Large intestine (tissue), 3 donors: ENCODE data around the gene RFC2. TPM values are rescaled to one million over a fixed set of nuclear protein-coding genes. Genes with fewer than 3 reads are reported as not detected.
"Not testable (repeated sequence)": the region's sequence is repeated elsewhere in the genome, so short reads cannot be mapped to it uniquely, and the experiment has no call there.

ENCODE experiments used
- DNase-seq, 2 donors: peaks; one replicate each; pipeline versions ENCODE4 v3.0.0 to v3.0.0-alpha.2; 2013
- H3K27ac ChIP-seq: one replicate; pipeline ENCODE4 v1.5.1; 2013; ENCODE audit warnings: low read length
- H3K27me3 ChIP-seq: 2 replicates; pipeline ENCODE4 v1.6.1; 2013; ENCODE audit warnings: low read length; ENCODE audit not compliant: control insufficient read depth, insufficient read depth
- H3K36me3 ChIP-seq: 2 replicates; pipeline ENCODE4 v1.6.1; 2013; ENCODE audit warnings: low read length; ENCODE audit not compliant: control insufficient read depth, insufficient read depth
- H3K4me1 ChIP-seq: one replicate; pipeline ENCODE4 v1.6.1; 2013; ENCODE audit warnings: low read length; ENCODE audit not compliant: control insufficient read depth, insufficient read depth
- H3K4me3 ChIP-seq: one replicate; pipeline ENCODE4 v1.5.1; 2013; ENCODE audit warnings: low read length
- H3K9me3 ChIP-seq: one replicate; pipeline ENCODE4 v1.6.1; 2013; ENCODE audit warnings: mild to moderate bottlenecking, low read depth, low read length, moderate library complexity; ENCODE audit not compliant: control insufficient read depth
- WGBS: methylation state at CpG from one replicate; pipeline ENCODE4 v1.1.5; 2013; ENCODE audit warnings: low lambda C conversion rate; ENCODE audit not compliant: insufficient coverage; 5-methylcytosine and 5-hydroxymethylcytosine counted together
- polyA plus RNA-seq: library from polyadenylated mRNA; unstranded; fragments of 120-200 nt; gene quantifications from one replicate; pipeline ENCODE4 v1.2.1, GENCODE V29; 2013

The RFC2 gene
- polyA plus RNA-seq, 1 donor: 19.5 TPM

DNA sequence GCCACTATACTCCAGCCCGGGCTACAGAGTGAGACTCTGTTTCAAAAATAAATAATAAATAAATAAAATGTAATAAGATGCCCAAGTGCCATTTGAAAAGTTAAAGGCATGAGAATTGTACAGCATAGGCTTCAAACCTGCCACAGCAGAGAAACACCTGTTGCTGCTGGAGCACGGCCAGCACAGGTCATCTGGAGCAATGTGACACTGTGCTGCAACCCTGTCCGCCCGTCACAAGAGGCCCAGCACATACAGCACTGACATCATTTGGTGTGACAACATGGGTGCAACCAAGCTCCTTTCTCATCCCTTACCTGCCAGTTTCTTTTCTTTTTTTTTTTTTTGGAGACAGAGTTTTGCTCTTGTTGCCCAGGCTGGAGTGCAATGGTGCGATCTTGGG is 1.3 kb downstream of the RFC2 start:
- WGBS: no CpG with 5 or more reads among the region's 5 CpGs

DNA sequence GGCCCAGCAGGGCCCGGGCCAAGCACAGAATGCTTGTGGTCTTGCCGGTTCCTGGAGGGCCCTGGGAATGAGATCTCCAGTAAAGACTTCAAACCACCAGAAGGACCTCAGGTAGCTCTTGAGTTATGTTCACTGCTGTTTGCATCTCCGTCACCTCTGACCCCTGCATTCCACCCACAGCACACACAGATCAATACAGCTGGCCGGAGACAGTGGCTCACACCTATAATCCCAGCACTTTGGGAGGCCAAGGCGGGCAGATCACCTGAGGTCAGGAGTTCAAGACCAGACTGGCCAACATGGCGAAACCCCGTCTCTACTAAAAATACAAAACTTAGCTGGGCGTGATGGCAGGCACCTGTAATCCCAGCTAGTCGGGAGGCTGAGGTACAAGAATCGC is 5.1 kb downstream of the RFC2 start:
- WGBS: no CpG with 5 or more reads among the region's 10 CpGs
- DNase-seq: not testable (repeated sequence)
- H3K36me3 ChIP-seq: peaks cover 38% of the 10 kb centered on the region

More for the DNA sequence above, 1.3 kb downstream of the RFC2 start:
- Histone ChIP-seq H3K9me3 (no peaks in the 10 kb centered on the region), H3K27me3 (no peaks in the 10 kb centered on the region), H3K4me1 (peaks cover 6% of the 10 kb centered on the region), H3K27ac (peak overlapping the region; percentile 9), H3K36me3 (peaks cover 29% of the 10 kb centered on the region), H3K4me3 (no peak overlapping the region)
- DNase-seq: peak; percentile 16 to 54

DNA sequence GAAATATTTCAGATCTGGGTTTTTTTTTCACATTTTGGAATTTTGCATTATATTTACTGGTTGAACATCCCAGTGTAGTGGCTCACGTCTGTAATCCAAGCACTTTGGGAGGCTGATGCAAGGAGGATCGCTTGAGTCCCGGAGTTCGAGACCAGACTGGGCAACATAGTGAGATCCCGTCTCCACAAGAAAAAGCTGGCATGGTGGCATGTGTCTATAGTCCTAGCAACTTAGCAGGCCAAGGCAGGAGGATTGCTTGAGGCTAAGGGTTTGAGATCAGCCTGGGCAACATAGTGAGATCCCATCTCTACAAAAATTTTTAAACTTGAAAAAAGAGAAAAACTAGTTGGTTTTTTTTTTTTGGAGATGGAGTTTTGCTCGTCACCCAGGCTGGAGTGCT is 6.0 kb downstream of the RFC2 start:
- Histone ChIP-seq H3K27me3 (no peaks in the 10 kb centered on the region), H3K27ac (no peak overlapping the region), H3K4me3 (no peak overlapping the region), H3K4me1 (peaks cover 1% of the 10 kb centered on the region), H3K9me3 (no peaks in the 10 kb centered on the region), H3K36me3 (peaks cover 42% of the 10 kb centered on the region)
- DNase-seq: no peak
- no CpG with 5 or more reads among the region's 6 CpGs for WGBS

More for the DNA sequence above, 5.1 kb downstream of the RFC2 start:
- not testable (repeated sequence) for H3K27ac ChIP-seq, H3K4me3 ChIP-seq, H3K27me3 ChIP-seq, H3K4me1 ChIP-seq, H3K9me3 ChIP-seq

DNA sequence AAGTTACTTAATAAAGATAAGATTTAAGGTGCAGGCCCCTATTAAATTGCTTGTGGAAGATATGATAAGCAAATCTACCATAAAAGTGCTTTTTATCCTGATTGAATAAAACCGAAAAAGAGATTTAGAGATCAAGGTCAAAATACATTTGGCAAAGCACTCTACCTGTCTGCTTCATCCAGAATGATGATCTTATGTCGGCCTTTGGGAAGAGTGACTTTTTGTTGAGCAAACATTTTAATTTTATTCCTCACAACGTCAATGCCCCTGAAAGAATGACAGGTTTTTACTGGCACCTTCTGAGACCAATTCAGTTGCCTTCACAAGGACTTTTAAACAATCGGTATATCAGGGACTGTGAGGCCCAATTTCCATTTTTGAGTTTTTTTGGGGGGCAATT is 7.7 kb downstream of the RFC2 start:
- no peaks in the 10 kb centered on the region for H3K27me3 ChIP-seq
- no peak overlapping the region for H3K4me3 ChIP-seq
- peak in 1 of 2 donors; percentile 25 for DNase-seq
- no peaks in the 10 kb centered on the region for H3K9me3 ChIP-seq
- peaks cover 54% of the 10 kb centered on the region for H3K36me3 ChIP-seq
- 0% methylated on average over 1 of the region's 4 CpGs for WGBS
- no peak overlapping the region for H3K27ac ChIP-seq
- no peaks in the 10 kb centered on the region for H3K4me1 ChIP-seq

DNA sequence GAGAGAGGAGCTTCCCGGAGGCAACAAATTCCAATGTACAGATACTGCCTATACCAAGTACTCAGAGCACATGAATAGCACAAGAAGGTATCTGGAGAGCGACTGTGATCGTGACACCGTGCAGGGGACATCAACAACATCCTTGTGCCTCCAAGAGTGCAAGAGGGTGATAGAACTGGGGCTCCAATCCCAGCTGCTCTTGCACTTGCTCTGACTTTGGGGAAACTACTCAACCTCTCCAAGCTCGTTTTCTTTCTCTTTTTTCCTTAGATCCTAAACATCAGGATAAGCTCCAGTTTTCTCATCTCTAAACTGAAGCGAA is 12.1 kb downstream of the RFC2 start:
- H3K4me1 ChIP-seq: no peaks in the 10 kb centered on the region
- H3K27ac ChIP-seq: no peak overlapping the region
- no peaks in the 10 kb centered on the region for H3K27me3 ChIP-seq
- no peak overlapping the region for H3K4me3 ChIP-seq
- H3K36me3 ChIP-seq: peaks cover 50% of the 10 kb centered on the region
- no CpG with 5 or more reads among the region's 6 CpGs for WGBS
- no peak for DNase-seq
- no peaks in the 10 kb centered on the region for H3K9me3 ChIP-seq

DNA sequence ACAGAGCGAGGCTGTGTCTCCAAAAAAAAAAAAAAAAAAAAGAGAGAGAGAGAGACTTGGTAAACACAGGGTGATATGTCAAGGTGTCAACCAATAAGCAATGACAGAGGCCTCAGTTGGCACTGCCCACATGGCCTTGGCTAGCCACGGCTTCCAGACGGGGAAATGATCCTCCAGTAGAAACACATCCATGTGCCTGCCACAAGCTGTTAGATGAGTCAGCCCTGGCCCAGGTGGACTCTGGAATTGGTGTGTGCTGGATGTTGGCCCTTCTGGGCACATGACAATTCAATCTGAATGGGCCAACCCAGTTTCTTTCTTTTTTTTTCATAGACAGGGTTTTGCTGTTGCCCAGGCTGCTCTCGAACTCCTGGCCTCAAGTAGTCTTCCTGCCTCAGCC is 13.7 kb downstream of the RFC2 start:
- 100% methylated on average over 1 of the region's 4 CpGs for WGBS
- Histone ChIP-seq H3K27ac (peak overlapping the region; percentile 5), H3K9me3 (no peaks in the 10 kb centered on the region), H3K27me3 (no peaks in the 10 kb centered on the region), H3K36me3 (peaks cover 64% of the 10 kb centered on the region), H3K4me3 (no peak overlapping the region), H3K4me1 (no peaks in the 10 kb centered on the region)
- peak; percentile 59 to 81 for DNase-seq

DNA sequence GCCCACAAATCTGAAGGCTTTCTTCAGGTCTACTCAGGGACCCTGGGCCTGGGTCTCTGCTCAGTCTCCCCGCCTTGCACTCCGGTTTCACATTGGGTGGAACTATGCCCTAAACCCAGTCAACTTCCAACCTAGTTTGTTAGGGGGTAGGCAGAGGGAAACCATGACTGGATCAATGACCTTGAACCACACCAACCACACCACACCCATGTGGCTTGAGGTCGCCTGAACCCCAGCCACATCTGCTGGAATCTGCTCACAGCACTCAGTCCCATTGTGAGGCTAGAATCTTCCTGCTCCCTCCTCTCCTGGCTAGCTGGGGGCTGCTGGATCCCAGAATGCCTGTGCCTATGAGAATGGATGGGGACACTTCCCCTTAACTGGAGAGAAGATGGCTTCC is 17.9 kb downstream of the RFC2 start:
- no peak overlapping the region for H3K27ac ChIP-seq
- no CpG with 5 or more reads among the region's 3 CpGs for WGBS
- no peaks in the 10 kb centered on the region for H3K27me3 ChIP-seq
- H3K4me3 ChIP-seq: no peak overlapping the region
- no peaks in the 10 kb centered on the region for H3K4me1 ChIP-seq
- no peak for DNase-seq
- no peaks in the 10 kb centered on the region for H3K9me3 ChIP-seq
- H3K36me3 ChIP-seq: peaks cover 68% of the 10 kb centered on the region

DNA sequence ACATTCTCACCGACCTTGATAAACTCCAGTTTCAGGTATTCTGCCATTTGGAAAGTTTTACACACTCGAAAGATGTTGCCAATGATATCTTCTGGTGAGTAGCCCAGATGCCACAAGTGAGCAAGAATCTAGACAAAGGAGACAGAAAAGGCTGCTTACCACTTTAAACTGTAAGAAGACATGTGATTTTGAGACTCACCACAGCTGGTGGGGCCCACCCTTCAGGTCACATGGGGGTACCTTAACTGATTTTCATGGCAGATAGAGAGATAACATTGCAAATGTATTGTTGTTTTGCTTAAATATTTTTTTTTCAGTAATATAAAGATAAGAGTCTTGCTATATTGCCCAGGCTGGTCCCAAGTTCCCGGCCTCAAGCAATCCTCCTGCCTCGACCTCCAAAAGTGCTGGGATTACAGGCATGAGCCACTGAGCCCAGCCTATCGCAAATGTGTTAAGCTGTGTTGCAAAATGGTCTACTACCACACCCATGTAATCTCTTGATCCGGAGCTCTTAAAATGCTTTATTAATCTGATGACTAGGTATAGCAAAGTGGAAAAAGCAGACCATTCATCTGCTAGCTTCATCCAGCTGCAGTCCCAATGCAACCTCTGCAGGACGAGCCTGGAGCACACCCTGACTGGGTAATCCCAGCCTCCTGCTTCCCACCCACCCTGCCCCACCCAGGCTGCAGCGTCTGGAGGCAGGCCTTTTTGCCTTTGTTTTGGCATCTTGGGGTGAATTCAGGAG is 18.5 kb downstream of the RFC2 start:
- H3K27ac ChIP-seq: no peak overlapping the region
- peaks cover 70% of the 10 kb centered on the region for H3K36me3 ChIP-seq
- no CpG with 5 or more reads among the region's 8 CpGs for WGBS
- H3K4me1 ChIP-seq: no peaks in the 10 kb centered on the region
- no peak overlapping the region for H3K4me3 ChIP-seq
- DNase-seq: no peak
- H3K9me3 ChIP-seq: no peaks in the 10 kb centered on the region
- no peaks in the 10 kb centered on the region for H3K27me3 ChIP-seq

DNA sequence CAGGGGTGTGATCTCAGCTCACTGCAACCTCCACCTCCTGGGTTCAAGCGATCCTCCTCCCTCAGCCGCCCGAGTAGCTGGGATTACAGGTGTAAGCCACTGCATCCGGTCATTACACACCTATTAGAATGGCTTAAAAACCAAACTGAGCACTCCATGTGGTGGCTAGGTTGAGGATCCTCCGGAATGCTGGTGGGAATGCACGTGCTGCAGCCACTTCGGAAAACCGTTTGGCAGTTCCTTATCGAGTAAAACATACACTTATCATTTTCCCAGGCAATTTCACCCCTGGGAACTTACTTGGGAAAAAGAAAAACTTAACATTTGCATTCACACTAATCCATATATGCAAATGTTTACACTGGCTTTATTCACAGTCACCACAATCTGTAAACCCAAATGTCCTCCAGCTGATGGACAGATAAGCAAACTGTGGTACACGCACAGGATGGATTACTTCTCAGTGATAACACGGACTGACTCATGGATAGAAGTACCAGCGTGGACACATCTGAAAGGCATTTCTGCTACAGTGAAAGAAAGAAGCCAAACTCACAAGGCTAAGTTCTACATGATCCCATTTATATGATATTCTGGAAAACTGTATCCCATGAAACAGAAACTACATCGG is 20.4 kb downstream of the RFC2 start:
- Histone ChIP-seq H3K4me1 (no peaks in the 10 kb centered on the region), H3K4me3 (no peak overlapping the region), H3K9me3 (no peaks in the 10 kb centered on the region), H3K27ac (no peak overlapping the region), H3K27me3 (no peaks in the 10 kb centered on the region), H3K36me3 (peaks cover 66% of the 10 kb centered on the region)
- DNase-seq: no peak
- WGBS: 65% methylated on average over 2 of the region's 13 CpGs

DNA sequence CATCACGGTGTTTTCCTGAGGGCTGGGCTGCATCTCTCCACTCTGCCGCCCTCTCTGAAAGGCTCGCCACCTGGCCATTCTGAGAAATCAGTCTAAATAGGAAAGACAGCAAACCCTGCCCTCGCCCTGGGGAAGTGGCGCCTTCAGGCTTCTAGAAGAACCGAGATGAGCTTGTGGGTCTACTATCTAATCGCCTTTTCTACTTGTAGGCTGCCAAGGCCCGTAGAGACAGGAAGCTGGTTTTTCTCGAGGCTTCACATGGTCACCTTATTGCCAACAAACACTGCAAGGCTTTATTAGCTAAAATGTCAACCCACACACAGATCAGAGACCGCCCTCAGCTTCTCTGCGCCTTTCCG is 23.0 kb downstream of the RFC2 start:
- H3K4me3 ChIP-seq: no peak overlapping the region
- no peaks in the 10 kb centered on the region for H3K27me3 ChIP-seq
- H3K4me1 ChIP-seq: no peaks in the 10 kb centered on the region
- no peak overlapping the region for H3K27ac ChIP-seq
- 100% methylated on average over 2 of the region's 12 CpGs for WGBS
- no peaks in the 10 kb centered on the region for H3K9me3 ChIP-seq
- no peak for DNase-seq
- H3K36me3 ChIP-seq: peaks cover 44% of the 10 kb centered on the region
